Suprapubic skin (tissue), 4 donors: ENCODE data around the gene MGAT3. TPM values are rescaled to one million over a fixed set of nuclear protein-coding genes. Genes with fewer than 3 reads are reported as not detected.
A peak's percentile ranks its signal among the peaks of the same experiment; 100 is the strongest.

ENCODE experiments used
- DNase-seq, 2 donors: peaks; one replicate each; pipeline ENCODE4 v3.0.0-alpha.2; 2019; ENCODE audit warnings: low spot score in 2 of 2
- H3K27ac ChIP-seq: fragments of 200-600 bp; sonication (generic); one replicate; pipeline ENCODE4 v1.5.1; 2019
- H3K27me3 ChIP-seq: fragments of 200-600 bp; sonication (generic); one replicate; pipeline ENCODE4 v1.5.1; 2019
- H3K36me3 ChIP-seq: fragments of 200-600 bp; sonication (generic); one replicate; pipeline ENCODE4 v1.5.1; 2019
- H3K4me1 ChIP-seq: fragments of 200-600 bp; sonication (generic); one replicate; pipeline ENCODE4 v1.5.1; 2019
- H3K4me3 ChIP-seq: fragments of 200-600 bp; sonication (generic); one replicate; pipeline ENCODE4 v1.5.1; 2019; ENCODE audit warnings: mild to moderate bottlenecking
- H3K9me3 ChIP-seq: fragments of 200-600 bp; sonication (generic); one replicate; pipeline ENCODE4 v1.5.1; 2019
- CTCF ChIP-seq, 2 donors: fragments of 200-600 bp in 1 of 2; fragments of 450-650 bp in 1 of 2; sonication (generic) in 1 of 2; IDR thresholded peaks; one replicate each; pipeline ENCODE4 v1.5.1; 2016 to 2019; ENCODE audit warnings: antibody characterized with exemption in 2 of 2, mild to moderate bottlenecking in 1 of 2, moderate library complexity in 1 of 2
- EP300 ChIP-seq: sonication (generic); formaldehyde crosslinking; IDR thresholded peaks from one replicate; pipeline ENCODE4 v1.6.1; 2017; ENCODE audit warnings: antibody characterized with exemption
- POLR2A ChIP-seq, 2 donors: fragments of 450-650 bp; IDR thresholded peaks; one replicate each; pipeline ENCODE4 v1.6.1; 2017; ENCODE audit warnings: antibody characterized with exemption in 2 of 2, mild to moderate bottlenecking in 2 of 2, moderate library complexity in 2 of 2
- POLR2AphosphoS5 ChIP-seq, 3 donors: sonication (generic); formaldehyde crosslinking; IDR thresholded peaks; one replicate each; pipeline ENCODE4 v1.6.1; 2017; ENCODE audit warnings: antibody characterized with exemption in 3 of 3
- WGBS: methylation state at CpG from one replicate; pipeline ENCODE4 v1.1.5; 2018; 5-methylcytosine and 5-hydroxymethylcytosine counted together
- total RNA-seq, 4 donors: library from RNA; depleted of rRNA; stranded (reverse); fragments of >200 nt; gene quantifications; one replicate each; pipeline ENCODE4 v1.1.0, GENCODE V29; 2016

MGAT3 gene
- total RNA-seq, 4 donors from 2014 or later, result 2.2 to 3.7 (median 3.0) TPM

- Histone ChIP-seq H3K9me3 (no peaks in the 10 kb centered on the region), H3K36me3 (peaks cover 40% of the 10 kb centered on the region), H3K27ac (peak overlapping the region; percentile 46), H3K27me3 (no peaks in the 10 kb centered on the region), H3K4me3 (peak overlapping the region; percentile 86), H3K4me1 (peaks cover 62% of the 10 kb centered on the region)
- TF ChIP-seq POLR2A (IDR thresholded peaks at IDR 0.05) (no peak), CTCF (IDR thresholded peaks at IDR 0.05) (no peak), POLR2AphosphoS5 (IDR thresholded peaks at IDR 0.05) (no peak), EP300 (no peak)
- WGBS, result 10% methylated on average over 12 of the region's 14 CpGs
- no peak for DNase-seq
Measured at GRCh38 chr22:39522567-39523300, 65.9 kb downstream of the MGAT3 start.

GRCh38 chr22:39524089-39524752, 67.4 kb downstream of the MGAT3 start:
- Histone ChIP-seq H3K9me3 (no peaks in the 10 kb centered on the region), H3K4me3 (peak overlapping the region; percentile 86), H3K27me3 (no peaks in the 10 kb centered on the region), H3K4me1 (peaks cover 68% of the 10 kb centered on the region), H3K27ac (no peak overlapping the region), H3K36me3 (peaks cover 45% of the 10 kb centered on the region)
- WGBS, result 74% methylated on average over 12 of the region's 13 CpGs
- DNase-seq, result no peak
- TF ChIP-seq EP300, result no peak
- TF ChIP-seq POLR2A (IDR thresholded peaks at IDR 0.05), result no peak
- no peak for TF ChIP-seq CTCF (IDR thresholded peaks at IDR 0.05)
- no peak for TF ChIP-seq POLR2AphosphoS5 (IDR thresholded peaks at IDR 0.05)

- no peaks in the 10 kb centered on the region for H3K9me3 ChIP-seq
- no peaks in the 10 kb centered on the region for H3K27me3 ChIP-seq
- TF ChIP-seq POLR2AphosphoS5 (IDR thresholded peaks at IDR 0.05) (no peak), CTCF (IDR thresholded peaks at IDR 0.05) (no peak), POLR2A (IDR thresholded peaks at IDR 0.05) (no peak), EP300 (no peak)
- no peak overlapping the region for H3K4me3 ChIP-seq
- H3K36me3 ChIP-seq, result peaks cover 50% of the 10 kb centered on the region
- H3K4me1 ChIP-seq, result peaks cover 73% of the 10 kb centered on the region
- no peak for DNase-seq
- WGBS, result 86% methylated on average over 10 of the region's 10 CpGs
- no peak overlapping the region for H3K27ac ChIP-seq
Measured at GRCh38 chr22:39524753-39525657, 68.2 kb downstream of the MGAT3 start.

- no peaks in the 10 kb centered on the region for H3K9me3 ChIP-seq
- H3K4me3 ChIP-seq, result no peak overlapping the region
- no peak for DNase-seq
- no peaks in the 10 kb centered on the region for H3K27me3 ChIP-seq
- H3K27ac ChIP-seq, result no peak overlapping the region
- H3K4me1 ChIP-seq, result peaks cover 79% of the 10 kb centered on the region
- peaks cover 50% of the 10 kb centered on the region for H3K36me3 ChIP-seq
- TF ChIP-seq POLR2A (IDR thresholded peaks at IDR 0.05) (no peak), EP300 (no peak), CTCF (IDR thresholded peaks at IDR 0.05) (no peak)
- 77% methylated on average over 4 of the region's 4 CpGs for WGBS
Measured at GRCh38 chr22:39525658-39525975, 68.8 kb downstream of the MGAT3 start.
